Measurements from ENCODE around the gene ZNF714.
A peak's percentile ranks its signal among the peaks of the same experiment; 100 is the strongest.

Gene ZNF714

DNA sequence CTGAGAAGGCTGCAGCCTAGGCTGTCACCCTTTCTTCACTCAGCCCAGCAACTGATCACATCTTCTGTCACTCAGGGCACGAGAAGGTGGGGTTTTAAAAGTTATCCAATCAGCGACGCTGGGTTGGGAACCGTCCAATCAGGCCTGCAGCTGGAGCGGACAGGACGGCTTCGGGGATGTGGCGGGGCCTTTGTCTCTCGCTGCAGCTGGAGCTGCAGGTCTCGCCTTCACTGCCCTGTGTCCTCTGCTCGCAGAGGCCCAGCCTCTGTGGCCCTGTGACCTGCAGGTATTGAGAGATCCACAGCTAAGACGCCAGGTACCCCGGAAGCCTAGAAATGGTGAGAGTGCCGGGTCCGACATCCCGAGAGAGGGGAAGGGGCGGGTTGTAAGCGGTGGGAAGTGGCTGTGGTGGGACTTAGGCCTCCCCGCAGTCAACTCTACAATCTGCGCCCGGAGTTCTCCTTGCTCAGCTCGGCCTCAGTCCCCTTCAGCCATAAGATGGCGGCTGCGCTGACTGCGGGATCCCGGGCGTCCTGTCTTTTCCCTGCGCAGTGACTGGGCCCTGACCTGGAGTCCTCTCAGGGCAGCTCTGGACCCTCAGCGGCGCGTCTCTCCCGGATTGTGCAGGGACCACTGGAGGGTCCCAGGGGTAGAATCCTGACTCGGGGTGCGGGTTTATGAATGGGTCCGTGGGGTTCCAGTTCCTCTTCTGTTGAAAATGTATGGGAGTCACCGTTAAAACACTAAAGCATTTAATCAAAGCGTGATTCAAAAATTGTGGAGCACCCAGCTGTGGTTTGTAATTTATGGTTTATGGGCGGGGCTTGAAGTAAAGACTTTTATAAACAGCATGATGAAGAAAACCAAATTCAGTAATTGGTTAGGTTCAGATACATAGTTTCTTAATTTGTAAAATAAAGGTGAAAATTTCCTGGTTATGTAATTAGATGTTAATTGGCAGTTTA lies at the start of gene ZNF714:
ZNF714 (plus strand) TSS at position 193 of the 965 bp plus-strand sequence. CDS start 16,066 bp downstream, outside the sequence.
- Histone ChIP-seq H3K9me3 (ENCODE audit: insufficient read depth, low read depth, low read length) (no peaks in the 10 kb centered on the region), H3K9ac (ENCODE audit: low read depth, low read length) (peak within 1 kb of the TSS; percentile 79), H3K36me3 (ENCODE audit: insufficient read depth, low read depth, low read length) (peaks cover 30% of the 10 kb centered on the region), H3K27ac (ENCODE audit: low read length) (peak within 1 kb of the TSS; percentile 47), H3K4me1 (ENCODE audit: insufficient read depth, low read length) (no peaks in the 10 kb centered on the region), H3K4me3 (ENCODE audit: low read length) (peak within 1 kb of the TSS; percentile 90), H3K27me3 (ENCODE audit: insufficient read depth, low read length) (no peaks in the 10 kb centered on the region)

DNA sequence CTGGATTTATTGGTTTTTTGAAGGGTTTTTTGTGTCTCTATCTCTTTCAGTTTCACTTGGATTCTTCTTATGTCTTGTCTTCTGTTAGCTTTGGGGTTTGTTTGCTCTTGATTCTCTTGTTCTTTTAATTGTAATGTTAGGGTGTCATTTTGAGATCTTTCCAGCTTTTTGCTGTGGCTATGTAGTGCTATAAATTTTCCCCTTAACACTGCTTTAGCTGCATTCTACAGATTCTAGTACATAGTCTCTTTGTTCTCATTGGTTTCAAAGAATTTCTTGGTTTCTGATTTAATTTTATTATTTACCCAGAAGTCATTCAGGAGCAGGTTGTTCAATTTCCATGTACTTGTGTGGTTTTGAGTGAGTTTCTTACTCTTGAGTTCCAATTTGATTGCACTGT lies 37.0 kb upstream of the ZNF714 start:
- Histone ChIP-seq H3K36me3 (ENCODE audit: insufficient read depth, low read depth, low read length) (peaks cover 26% of the 10 kb centered on the region), H3K9me3 (ENCODE audit: insufficient read depth, low read depth, low read length) (peaks cover 18% of the 10 kb centered on the region; the same call in 1 of the 2 replicates), H3K4me1 (ENCODE audit: insufficient read depth, low read length) (no peaks in the 10 kb centered on the region), H3K27me3 (ENCODE audit: insufficient read depth, low read length) (no peaks in the 10 kb centered on the region), H3K4me3 (ENCODE audit: low read length) (no peak overlapping the region), H3K9ac (ENCODE audit: low read depth, low read length) (no peak overlapping the region), H3K27ac (ENCODE audit: low read length) (no peak overlapping the region)

DNA sequence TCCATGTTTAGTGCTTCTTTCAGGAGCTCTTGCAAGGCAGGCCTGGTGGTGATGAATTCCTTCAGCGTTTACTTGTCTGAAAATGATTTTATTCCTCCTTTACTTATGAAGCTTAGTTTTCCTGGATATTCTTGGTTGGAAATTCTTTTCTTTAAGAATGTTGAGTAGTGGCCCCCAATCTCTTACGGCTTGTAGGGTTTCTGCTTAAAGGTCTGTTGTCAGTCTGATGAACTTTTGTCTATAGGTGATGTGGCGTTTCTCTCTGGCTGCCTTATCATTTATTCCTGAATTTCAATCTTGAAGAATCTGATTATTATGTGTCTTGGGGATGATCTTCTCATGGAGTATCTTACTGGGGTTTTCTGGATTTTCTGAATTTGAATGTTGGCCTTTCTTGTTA lies 35.5 kb upstream of the ZNF714 start:
- H3K27me3 ChIP-seq (ENCODE audit: insufficient read depth, low read length), result no peaks in the 10 kb centered on the region
- H3K4me1 ChIP-seq (ENCODE audit: insufficient read depth, low read length), result no peaks in the 10 kb centered on the region
- no peak overlapping the region for H3K4me3 ChIP-seq (ENCODE audit: low read length)
- peaks cover 21% of the 10 kb centered on the region for H3K36me3 ChIP-seq (ENCODE audit: insufficient read depth, low read depth, low read length)
- H3K9ac ChIP-seq (ENCODE audit: low read depth, low read length), result no peak overlapping the region
- no peak overlapping the region for H3K27ac ChIP-seq (ENCODE audit: low read length)
- peaks cover 18% of the 10 kb centered on the region; the same call in 1 of the 2 replicates for H3K9me3 ChIP-seq (ENCODE audit: insufficient read depth, low read depth, low read length)

DNA sequence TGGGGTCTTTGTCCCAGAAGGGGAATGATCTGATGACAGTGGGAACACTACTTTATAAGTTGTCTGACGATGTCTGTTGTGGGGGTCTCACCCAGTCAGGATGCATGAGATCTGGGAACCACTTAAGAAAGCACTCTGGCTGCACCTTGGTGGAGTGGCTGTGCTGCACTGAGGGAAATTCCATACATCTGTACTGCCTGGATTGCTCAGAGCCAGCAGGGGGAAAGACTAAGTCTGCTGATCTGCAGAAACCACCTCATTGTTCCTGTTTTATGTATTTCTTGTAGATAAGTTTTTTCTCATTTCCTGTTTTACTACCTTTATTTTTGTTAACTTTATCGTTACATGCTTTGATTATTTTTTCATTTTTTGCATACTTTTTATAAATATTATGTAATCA lies 34.3 kb upstream of the ZNF714 start:
- Histone ChIP-seq H3K27ac (ENCODE audit: low read length) (no peak overlapping the region), H3K36me3 (ENCODE audit: insufficient read depth, low read depth, low read length) (peaks cover 21% of the 10 kb centered on the region), H3K9ac (ENCODE audit: low read depth, low read length) (no peak overlapping the region), H3K4me3 (ENCODE audit: low read length) (no peak overlapping the region), H3K27me3 (ENCODE audit: insufficient read depth, low read length) (no peaks in the 10 kb centered on the region), H3K9me3 (ENCODE audit: insufficient read depth, low read depth, low read length) (peaks cover 18% of the 10 kb centered on the region; the same call in 1 of the 2 replicates), H3K4me1 (ENCODE audit: insufficient read depth, low read length) (no peaks in the 10 kb centered on the region)

DNA sequence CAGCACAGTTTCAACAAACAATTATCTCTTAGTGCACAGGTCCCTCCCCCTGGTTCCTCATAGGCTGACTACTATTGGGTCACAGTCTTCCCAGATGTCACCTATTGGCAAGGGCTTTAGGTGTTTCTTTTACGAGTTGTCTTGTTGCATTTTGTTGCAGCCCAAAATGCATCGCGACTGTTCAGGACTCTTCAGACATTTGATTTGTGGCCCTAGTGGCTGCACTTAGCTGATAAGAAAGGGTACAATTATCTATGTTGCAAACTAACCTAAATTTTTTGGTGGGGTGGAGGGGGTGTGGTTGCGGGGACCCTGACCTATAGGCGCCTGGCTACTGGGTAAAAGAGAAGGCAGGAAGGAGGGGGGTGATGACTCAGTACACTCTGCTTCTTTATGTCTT lies 29.1 kb upstream of the ZNF714 start:
- no peak overlapping the region for H3K27ac ChIP-seq (ENCODE audit: low read length)
- H3K4me1 ChIP-seq (ENCODE audit: insufficient read depth, low read length), result no peaks in the 10 kb centered on the region
- H3K9ac ChIP-seq (ENCODE audit: low read depth, low read length), result no peak overlapping the region
- H3K27me3 ChIP-seq (ENCODE audit: insufficient read depth, low read length), result no peaks in the 10 kb centered on the region
- no peak overlapping the region for H3K4me3 ChIP-seq (ENCODE audit: low read length)
- H3K36me3 ChIP-seq (ENCODE audit: insufficient read depth, low read depth, low read length), result peaks cover 37% of the 10 kb centered on the region
- H3K9me3 ChIP-seq (ENCODE audit: insufficient read depth, low read depth, low read length), result peaks cover 7% of the 10 kb centered on the region

DNA sequence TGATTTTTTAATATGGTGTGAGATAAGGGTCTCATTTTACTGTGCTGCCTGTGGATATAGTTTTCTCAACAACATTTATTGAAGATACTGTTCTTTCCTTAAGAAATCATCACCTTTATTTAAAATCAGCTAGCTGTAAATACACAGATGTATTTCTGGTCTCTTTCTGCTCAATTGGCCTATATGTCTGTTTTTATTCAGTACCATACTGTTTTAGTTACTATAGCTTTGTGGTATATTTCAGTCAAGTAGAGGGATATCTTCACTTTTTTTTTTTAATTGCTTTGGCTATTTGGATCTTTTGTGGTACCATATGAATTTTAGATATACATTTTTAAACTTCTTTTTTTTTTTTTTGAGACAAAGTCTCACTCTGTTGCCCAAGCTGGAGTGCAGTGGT lies 16.7 kb upstream of the ZNF714 start:
- no peak overlapping the region for H3K4me3 ChIP-seq (ENCODE audit: low read length)
- H3K36me3 ChIP-seq (ENCODE audit: insufficient read depth, low read depth, low read length), result no peaks in the 10 kb centered on the region
- no peaks in the 10 kb centered on the region for H3K9me3 ChIP-seq (ENCODE audit: insufficient read depth, low read depth, low read length)

DNA sequence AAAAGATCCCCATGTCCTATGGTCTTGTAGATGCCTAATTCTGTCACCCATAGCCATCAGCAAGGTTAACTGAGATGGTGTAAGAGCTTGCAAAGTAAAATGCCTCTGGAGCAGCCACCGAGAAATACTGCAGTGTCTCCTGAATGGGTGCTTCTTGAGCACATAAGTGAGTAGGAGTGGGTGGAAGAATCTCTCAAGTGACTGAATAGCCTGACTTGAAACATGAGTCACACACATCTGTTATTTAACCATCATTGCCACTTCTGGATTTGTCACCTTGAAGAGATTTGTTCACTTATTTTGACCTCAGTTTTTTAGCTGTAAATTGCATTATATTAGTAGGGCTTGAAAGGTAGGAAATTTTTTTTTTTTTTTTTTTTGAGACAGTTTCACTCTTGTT lies 2.3 kb downstream of the ZNF714 start:
- Histone ChIP-seq H3K27me3 (ENCODE audit: insufficient read depth, low read length) (no peaks in the 10 kb centered on the region), H3K36me3 (ENCODE audit: insufficient read depth, low read depth, low read length) (peaks cover 38% of the 10 kb centered on the region), H3K4me1 (ENCODE audit: insufficient read depth, low read length) (no peaks in the 10 kb centered on the region), H3K4me3 (ENCODE audit: low read length) (no peak overlapping the region), H3K9me3 (ENCODE audit: insufficient read depth, low read depth, low read length) (no peaks in the 10 kb centered on the region), H3K9ac (ENCODE audit: low read depth, low read length) (no peak overlapping the region), H3K27ac (ENCODE audit: low read length) (no peak overlapping the region)

More for the DNA sequence above, 16.7 kb upstream of the ZNF714 start:
- Histone ChIP-seq H3K9ac (ENCODE audit: low read depth, low read length) (no peak overlapping the region), H3K4me1 (ENCODE audit: insufficient read depth, low read length) (no peaks in the 10 kb centered on the region), H3K27ac (ENCODE audit: low read length) (no peak overlapping the region), H3K27me3 (ENCODE audit: insufficient read depth, low read length) (no peaks in the 10 kb centered on the region)

DNA sequence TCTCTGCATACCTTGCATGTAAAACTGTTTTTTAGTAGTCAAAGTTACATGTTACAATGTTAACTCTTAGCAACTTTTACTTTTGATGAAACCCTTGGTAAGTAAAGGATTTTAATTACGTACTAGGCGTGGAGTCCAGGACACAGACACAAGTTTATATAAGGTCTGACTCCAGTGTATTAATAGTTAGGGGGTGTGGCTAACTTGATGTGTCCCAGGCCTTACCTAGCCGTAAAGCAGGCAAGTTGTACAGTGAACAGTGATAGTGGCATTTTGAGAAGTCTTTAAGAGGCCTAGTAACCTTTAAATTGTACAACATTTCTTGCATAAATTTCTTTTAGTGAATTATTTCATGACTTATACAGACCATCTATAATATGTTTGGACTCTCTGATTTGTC lies 5.9 kb downstream of the ZNF714 start:
- H3K36me3 ChIP-seq (ENCODE audit: insufficient read depth, low read depth, low read length), result peaks cover 47% of the 10 kb centered on the region
- H3K9me3 ChIP-seq (ENCODE audit: insufficient read depth, low read depth, low read length), result no peaks in the 10 kb centered on the region

DNA sequence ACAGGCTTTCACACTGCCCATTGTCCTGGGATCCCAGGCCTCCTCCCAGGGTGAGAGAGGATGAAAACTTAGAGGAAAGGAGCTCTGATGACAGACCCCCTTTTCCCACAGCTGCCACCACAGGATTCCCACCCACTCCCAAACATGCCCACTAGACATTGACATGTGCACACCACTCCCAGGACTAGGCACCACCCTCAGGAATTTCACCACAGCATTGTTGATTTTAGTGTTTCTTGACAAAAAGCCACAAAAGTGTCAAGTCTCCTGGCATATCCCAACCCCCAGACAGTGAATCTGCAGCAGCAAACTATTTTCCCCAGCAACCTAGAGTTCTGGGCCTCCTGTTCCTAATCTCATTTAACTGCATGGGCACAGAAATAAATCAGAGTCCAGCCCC lies 10.1 kb downstream of the ZNF714 start:
- H3K9ac ChIP-seq (ENCODE audit: low read depth, low read length), result no peak overlapping the region; the same call in 1 of the 2 replicates
- H3K4me3 ChIP-seq (ENCODE audit: low read length), result no peak overlapping the region
- H3K9me3 ChIP-seq (ENCODE audit: insufficient read depth, low read depth, low read length), result no peaks in the 10 kb centered on the region
- H3K36me3 ChIP-seq (ENCODE audit: insufficient read depth, low read depth, low read length), result peaks cover 22% of the 10 kb centered on the region
- H3K4me1 ChIP-seq (ENCODE audit: insufficient read depth, low read length), result peaks cover 3% of the 10 kb centered on the region
- no peaks in the 10 kb centered on the region for H3K27me3 ChIP-seq (ENCODE audit: insufficient read depth, low read length)
- no peak overlapping the region for H3K27ac ChIP-seq (ENCODE audit: low read length)

More for the DNA sequence above, 5.9 kb downstream of the ZNF714 start:
- no peak overlapping the region for H3K4me3 ChIP-seq (ENCODE audit: low read length)
- no peak overlapping the region for H3K27ac ChIP-seq (ENCODE audit: low read length)
- no peak overlapping the region for H3K9ac ChIP-seq (ENCODE audit: low read depth, low read length)
- no peaks in the 10 kb centered on the region for H3K27me3 ChIP-seq (ENCODE audit: insufficient read depth, low read length)
- peaks cover 3% of the 10 kb centered on the region for H3K4me1 ChIP-seq (ENCODE audit: insufficient read depth, low read length)

DNA sequence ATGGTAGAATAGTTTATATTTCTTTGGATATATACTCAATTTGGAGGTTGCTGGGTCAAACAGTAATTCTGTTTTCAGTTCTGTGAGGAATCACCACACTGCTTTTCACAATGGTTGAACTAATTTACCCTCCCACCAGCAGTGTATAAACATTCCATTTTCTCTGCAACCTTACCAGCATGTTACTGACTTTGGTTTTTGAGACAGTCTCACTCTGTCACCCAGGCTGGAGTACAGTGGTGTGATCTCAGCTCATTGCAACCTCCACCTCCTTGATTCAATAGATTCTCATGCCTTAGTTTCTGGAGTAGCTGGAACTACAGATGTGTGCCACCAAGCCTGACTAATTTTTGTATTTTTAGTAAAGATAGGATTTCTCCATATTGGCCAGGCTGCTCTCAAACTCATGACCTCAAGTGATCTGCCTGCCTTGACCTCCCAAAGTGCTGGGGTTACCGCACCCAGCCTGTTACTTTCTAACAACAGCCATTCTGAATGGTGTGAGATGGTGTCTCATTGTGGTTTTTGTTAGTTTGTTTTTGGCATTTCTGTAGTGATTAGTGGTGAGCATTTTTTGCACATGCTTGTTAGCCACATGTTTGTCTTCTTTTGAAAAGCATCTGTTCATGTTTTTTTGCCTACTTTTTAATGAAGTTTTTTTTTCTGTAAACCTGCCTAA lies 12.5 kb downstream of the ZNF714 start:
- no peak overlapping the region for H3K4me3 ChIP-seq (ENCODE audit: low read length)
- H3K36me3 ChIP-seq (ENCODE audit: insufficient read depth, low read depth, low read length), result peaks cover 11% of the 10 kb centered on the region
- no peak overlapping the region for H3K9ac ChIP-seq (ENCODE audit: low read depth, low read length)
- H3K4me1 ChIP-seq (ENCODE audit: insufficient read depth, low read length), result peaks cover 3% of the 10 kb centered on the region
- H3K27ac ChIP-seq (ENCODE audit: low read length), result no peak overlapping the region
- H3K9me3 ChIP-seq (ENCODE audit: insufficient read depth, low read depth, low read length), result no peaks in the 10 kb centered on the region
- no peaks in the 10 kb centered on the region for H3K27me3 ChIP-seq (ENCODE audit: insufficient read depth, low read length)

DNA sequence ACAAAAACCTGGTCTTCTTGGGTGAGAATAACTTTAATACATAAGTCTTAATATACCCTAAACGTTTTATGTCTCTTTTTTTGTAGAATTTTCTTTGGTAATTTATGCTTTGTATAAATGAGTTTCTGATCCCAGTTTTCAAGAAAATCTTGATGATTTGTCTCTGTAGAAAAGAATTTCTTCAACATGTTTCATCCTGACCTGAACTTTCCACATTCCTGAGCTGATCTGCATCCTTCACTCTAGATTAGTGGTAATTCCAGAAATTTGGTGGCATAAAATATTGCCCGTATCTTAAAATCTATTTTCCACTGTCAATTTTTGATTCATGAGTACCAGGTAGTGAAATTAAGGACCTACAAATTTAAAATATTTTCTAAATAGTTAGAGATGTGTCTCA lies 16.3 kb downstream of the ZNF714 start:
- Histone ChIP-seq H3K9ac (ENCODE audit: low read depth, low read length) (no peak overlapping the region), H3K36me3 (ENCODE audit: insufficient read depth, low read depth, low read length) (peaks cover 10% of the 10 kb centered on the region; the same call in 1 of the 2 replicates), H3K4me3 (ENCODE audit: low read length) (no peak overlapping the region), H3K27me3 (ENCODE audit: insufficient read depth, low read length) (no peaks in the 10 kb centered on the region), H3K4me1 (ENCODE audit: insufficient read depth, low read length) (no peaks in the 10 kb centered on the region), H3K9me3 (ENCODE audit: insufficient read depth, low read depth, low read length) (no peaks in the 10 kb centered on the region), H3K27ac (ENCODE audit: low read length) (no peak overlapping the region)
